ENCODE measurements around the gene SELENOI.
"Not testable (repeated sequence)": the region's sequence is repeated elsewhere in the genome, so short reads cannot be mapped to it uniquely, and the experiment has no call there.

SELENOI gene

DNA sequence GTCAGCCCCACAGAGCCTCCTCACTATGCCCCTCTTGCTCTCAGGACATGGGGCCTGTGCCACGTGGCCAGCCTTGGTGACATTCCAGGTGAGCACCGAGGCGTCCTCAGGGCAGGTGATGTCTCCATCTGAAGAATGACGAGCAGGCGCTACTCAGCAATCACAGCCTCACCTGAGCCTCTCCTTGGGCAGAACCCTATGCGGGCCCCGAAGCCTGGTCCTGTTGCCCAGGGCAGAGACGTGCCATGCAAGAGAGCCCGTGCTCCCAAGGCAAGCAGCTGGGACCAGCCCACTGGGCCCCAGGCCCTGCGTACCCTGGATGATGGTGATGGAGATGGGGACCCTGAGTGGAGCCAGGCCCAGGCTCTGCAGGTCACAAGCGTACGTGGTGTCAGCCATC lies 32.5 kb upstream of the SELENOI start:
- H3K9me3 ChIP-seq, result no peaks in the 10 kb centered on the region
- no peaks in the 10 kb centered on the region for H3K4me1 ChIP-seq
- DNase-seq, result no peak
- TF ChIP-seq, protein P1, sequence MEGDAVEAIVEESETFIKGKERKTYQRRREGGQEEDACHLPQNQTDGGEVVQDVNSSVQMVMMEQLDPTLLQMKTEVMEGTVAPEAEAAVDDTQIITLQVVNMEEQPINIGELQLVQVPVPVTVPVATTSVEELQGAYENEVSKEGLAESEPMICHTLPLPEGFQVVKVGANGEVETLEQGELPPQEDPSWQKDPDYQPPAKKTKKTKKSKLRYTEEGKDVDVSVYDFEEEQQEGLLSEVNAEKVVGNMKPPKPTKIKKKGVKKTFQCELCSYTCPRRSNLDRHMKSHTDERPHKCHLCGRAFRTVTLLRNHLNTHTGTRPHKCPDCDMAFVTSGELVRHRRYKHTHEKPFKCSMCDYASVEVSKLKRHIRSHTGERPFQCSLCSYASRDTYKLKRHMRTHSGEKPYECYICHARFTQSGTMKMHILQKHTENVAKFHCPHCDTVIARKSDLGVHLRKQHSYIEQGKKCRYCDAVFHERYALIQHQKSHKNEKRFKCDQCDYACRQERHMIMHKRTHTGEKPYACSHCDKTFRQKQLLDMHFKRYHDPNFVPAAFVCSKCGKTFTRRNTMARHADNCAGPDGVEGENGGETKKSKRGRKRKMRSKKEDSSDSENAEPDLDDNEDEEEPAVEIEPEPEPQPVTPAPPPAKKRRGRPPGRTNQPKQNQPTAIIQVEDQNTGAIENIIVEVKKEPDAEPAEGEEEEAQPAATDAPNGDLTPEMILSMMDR (IDR thresholded peaks at IDR 0.05; ENCODE audit: low read depth, low read length), result no peak
- H3K36me3 ChIP-seq, result no peaks in the 10 kb centered on the region
- H3K4me3 ChIP-seq (ENCODE audit: low read depth, low read length), result no peak overlapping the region
- H3K27me3 ChIP-seq, result no peaks in the 10 kb centered on the region

DNA sequence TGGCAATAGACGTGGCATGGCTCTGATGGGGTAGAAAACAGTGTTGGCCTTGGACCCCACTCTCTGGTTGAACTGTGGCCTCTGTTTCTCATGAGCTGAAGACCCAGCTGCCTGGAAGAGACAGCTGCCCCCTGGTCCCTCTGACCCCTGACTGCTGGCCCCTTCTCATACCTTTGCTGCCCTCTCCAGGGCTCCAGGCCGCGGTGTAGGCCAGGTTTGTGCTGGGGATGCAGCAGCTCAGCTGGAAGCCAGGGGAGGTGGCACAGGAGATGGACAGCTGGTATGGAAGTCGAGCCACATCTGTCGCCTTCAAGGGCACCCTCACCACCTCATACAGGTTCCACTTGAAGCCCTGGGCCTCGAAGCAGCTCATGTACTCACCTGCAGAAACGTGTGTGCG lies 31.7 kb upstream of the SELENOI start:
- TF ChIP-seq, protein P1 (IDR thresholded peaks at IDR 0.05; ENCODE audit: low read depth, low read length), result no peak
- H3K4me1 ChIP-seq, result no peaks in the 10 kb centered on the region
- H3K27me3 ChIP-seq, result no peaks in the 10 kb centered on the region
- no peak for DNase-seq
- H3K36me3 ChIP-seq, result no peaks in the 10 kb centered on the region
- no peaks in the 10 kb centered on the region for H3K9me3 ChIP-seq
- no peak overlapping the region for H3K4me3 ChIP-seq (ENCODE audit: low read depth, low read length)

DNA sequence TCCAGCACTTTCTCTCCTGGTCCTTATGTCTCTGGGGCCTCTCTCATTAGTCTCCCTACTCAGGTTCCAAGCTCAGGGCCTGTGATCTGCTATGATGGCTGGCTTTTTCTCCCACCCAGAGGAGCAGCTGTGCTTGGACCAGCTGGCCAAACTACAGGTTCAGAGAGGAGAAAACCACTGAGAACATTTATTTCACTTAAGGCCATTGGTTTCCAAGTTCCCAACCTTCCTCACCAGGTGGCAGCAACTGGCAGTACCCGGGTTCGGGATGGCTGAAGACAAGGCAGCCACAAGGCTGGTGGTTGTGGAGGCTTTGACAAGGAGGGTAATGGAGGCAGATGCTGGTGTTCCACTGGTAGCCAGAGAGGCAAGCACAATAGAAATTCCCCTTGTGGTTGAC lies 29.9 kb upstream of the SELENOI start:
- H3K4me1 ChIP-seq, result no peaks in the 10 kb centered on the region
- TF ChIP-seq, protein P1 (IDR thresholded peaks at IDR 0.05; ENCODE audit: low read depth, low read length), result peak; percentile 31
- no peaks in the 10 kb centered on the region; the same call in 1 of the 2 replicates for H3K27me3 ChIP-seq
- no peaks in the 10 kb centered on the region for H3K36me3 ChIP-seq
- no peak for DNase-seq
- no peaks in the 10 kb centered on the region for H3K9me3 ChIP-seq
- H3K4me3 ChIP-seq (ENCODE audit: low read depth, low read length), result no peak overlapping the region

DNA sequence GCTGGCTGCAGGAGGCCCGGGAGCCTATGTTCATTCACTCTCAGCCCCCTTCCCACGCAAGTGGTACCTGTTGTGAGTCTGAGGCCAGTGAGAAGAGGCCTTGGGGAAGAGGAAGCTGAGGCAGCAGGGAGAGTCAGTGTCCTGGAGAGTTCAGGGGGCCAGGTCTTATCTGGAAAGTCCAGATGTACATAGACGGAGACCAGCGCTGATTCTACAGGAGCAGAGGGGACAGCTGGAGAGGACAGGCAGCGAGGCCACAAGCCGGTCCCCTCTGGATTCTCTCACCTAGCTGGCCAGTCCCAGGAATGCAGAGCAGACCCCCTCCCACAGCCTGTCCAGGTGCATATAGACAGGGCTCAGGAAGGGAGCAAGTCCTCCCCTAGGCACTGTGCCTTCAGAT lies 29.1 kb upstream of the SELENOI start:
- Histone ChIP-seq H3K36me3 (no peaks in the 10 kb centered on the region), H3K27me3 (no peaks in the 10 kb centered on the region; the same call in 1 of the 2 replicates), H3K4me1 (no peaks in the 10 kb centered on the region), H3K4me3 (ENCODE audit: low read depth, low read length) (no peak overlapping the region), H3K9me3 (no peaks in the 10 kb centered on the region)
- TF ChIP-seq, protein P1 (IDR thresholded peaks at IDR 0.05; ENCODE audit: low read depth, low read length), result no peak
- DNase-seq, result no peak

DNA sequence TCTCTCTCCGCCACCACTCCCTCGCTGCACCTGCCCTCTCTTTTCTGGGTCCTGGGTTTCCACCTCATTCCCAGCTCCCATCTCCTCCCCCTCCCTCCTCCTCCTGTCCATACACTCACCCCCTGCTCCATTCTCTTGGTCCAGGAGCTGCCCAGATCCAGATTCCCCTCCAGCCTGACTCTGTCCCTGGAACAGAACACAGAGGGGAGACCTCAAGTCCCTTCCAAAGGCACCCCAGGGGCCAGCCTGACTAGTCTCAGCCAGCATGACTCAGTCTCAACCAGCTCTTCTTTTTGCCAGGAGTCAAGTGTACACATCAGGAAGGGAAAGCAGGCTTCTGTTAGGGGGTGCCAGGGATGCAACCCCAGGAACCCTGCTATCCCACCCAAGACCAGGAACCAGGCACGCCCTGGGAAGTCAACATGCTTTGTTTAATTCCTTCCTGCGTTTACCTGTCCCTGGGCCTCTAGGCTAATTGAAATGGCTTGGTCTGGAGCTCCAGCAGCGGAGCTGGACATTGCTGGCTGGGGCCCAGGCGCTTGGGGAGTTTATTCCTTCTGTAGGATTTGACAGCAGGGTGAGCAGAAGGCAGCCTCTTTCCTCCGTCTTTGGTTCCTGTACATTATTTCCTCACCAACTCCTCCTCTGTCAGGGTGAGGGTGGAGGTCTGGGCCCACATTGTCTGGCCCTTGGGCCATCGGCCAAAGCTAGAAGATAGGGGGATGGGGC lies 28.4 kb upstream of the SELENOI start:
- Histone ChIP-seq H3K27me3 (no peaks in the 10 kb centered on the region; the same call in 1 of the 2 replicates), H3K4me1 (no peaks in the 10 kb centered on the region), H3K9me3 (no peaks in the 10 kb centered on the region), H3K4me3 (ENCODE audit: low read depth, low read length) (no peak overlapping the region), H3K36me3 (no peaks in the 10 kb centered on the region)
- TF ChIP-seq, protein P1 (IDR thresholded peaks at IDR 0.05; ENCODE audit: low read depth, low read length), result no peak
- DNase-seq, result no peak

DNA sequence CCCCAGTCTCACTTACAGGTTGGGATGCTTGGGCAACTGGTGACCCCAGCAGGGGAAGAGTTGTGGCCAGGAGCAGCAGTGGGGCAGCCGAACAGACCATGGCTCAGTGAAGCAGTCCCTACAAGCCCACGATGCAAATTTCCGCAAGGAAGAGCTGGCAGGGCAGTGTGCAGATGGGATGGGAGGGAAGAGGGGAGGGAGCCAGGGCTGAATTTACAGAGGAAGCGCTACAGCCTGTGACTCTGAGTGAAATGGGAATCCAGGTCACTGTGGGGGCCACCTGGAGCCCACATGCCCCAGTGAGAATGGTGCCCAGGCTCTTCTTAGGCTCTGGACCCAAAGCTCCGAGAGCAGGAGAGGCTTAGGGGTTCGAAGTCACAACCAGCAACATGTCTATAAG lies 27.0 kb upstream of the SELENOI start:
- no peaks in the 10 kb centered on the region; the same call in 1 of the 2 replicates for H3K27me3 ChIP-seq
- DNase-seq, result no peak
- H3K9me3 ChIP-seq, result no peaks in the 10 kb centered on the region
- no peak overlapping the region for H3K4me3 ChIP-seq (ENCODE audit: low read depth, low read length)
- no peaks in the 10 kb centered on the region for H3K36me3 ChIP-seq
- H3K4me1 ChIP-seq, result no peaks in the 10 kb centered on the region
- TF ChIP-seq, protein P1 (IDR thresholded peaks at IDR 0.05; ENCODE audit: low read depth, low read length), result no peak

DNA sequence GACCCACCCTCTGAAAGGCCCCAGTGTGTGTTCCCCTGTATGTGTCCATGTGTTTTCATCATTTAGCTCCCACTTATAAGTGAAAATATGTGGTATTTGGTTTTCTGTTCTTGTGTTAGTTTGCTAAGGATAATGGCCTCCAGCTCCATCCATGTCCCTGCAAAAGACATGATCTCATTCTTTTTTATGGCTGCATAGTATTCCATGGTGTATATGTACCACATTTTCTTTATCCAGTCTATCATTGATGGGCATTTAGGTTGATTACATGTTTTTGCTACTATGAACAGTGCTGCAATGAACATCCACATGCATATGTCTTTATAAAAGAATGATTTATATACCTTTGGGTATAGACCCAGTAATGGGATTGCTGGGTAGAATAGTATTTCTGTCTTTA lies 21.5 kb upstream of the SELENOI start:
- H3K36me3 ChIP-seq, result not testable (repeated sequence)

More for the DNA sequence above, 21.5 kb upstream of the SELENOI start:
- not testable (repeated sequence) for DNase-seq; H3K9me3 ChIP-seq; H3K4me3 ChIP-seq (ENCODE audit: low read depth, low read length); H3K27me3 ChIP-seq; H3K4me1 ChIP-seq

Data from BE2C (cell line).